H1 (cell line): Measurements from ENCODE around the gene PCDHAC1. TPM values are rescaled to one million over a fixed set of nuclear protein-coding genes. Genes with fewer than 3 reads are reported as not detected.

ENCODE experiments used
- CHD2 ChIP-seq: IDR thresholded peaks from 2 replicates; pipeline ENCODE4 v1.6.1; 2012; ENCODE audit warnings: low read length, improper control_type of control experiment
- E2F6 ChIP-seq: IDR thresholded peaks from 2 replicates; pipeline ENCODE4 v1.6.1; 2012; ENCODE audit warnings: inconsistent platforms
- EZH2 ChIP-seq: fragments of 200-600 bp; sonication (generic); IDR thresholded peaks from 2 replicates; pipeline ENCODE4 v1.7.1; 2012; ENCODE audit warnings: low read depth, mild to moderate bottlenecking, moderate library complexity, low read length, inconsistent platforms; ENCODE audit not compliant: severe bottlenecking
- NANOG ChIP-seq: IDR thresholded peaks from 2 replicates; pipeline ENCODE4 v1.6.1; 2011; ENCODE audit warnings: low read length, low read depth, mild to moderate bottlenecking, inconsistent platforms; ENCODE audit not compliant: insufficient read depth, poor library complexity, severe bottlenecking
- POLR2A ChIP-seq, 2 experiments: IDR thresholded peaks; 1 replicate in 1 of 2; 2 replicates in 1 of 2; pipeline ENCODE4 v1.6.1; 2011; ENCODE audit warnings: low read depth in 2 of 2, low read length in 2 of 2, mild to moderate bottlenecking in 2 of 2; ENCODE audit errors: control extremely low read depth in 1 of 2
- RAD21 ChIP-seq, 2 experiments: IDR thresholded peaks in 1 of 2; conservative IDR thresholded peaks in 1 of 2; 2 replicates each; pipeline ENCODE4 v1.6.1; 2011; ENCODE audit warnings: low read depth in 2 of 2, low read length in 2 of 2, improper control_type of control experiment in 1 of 2, inconsistent platforms in 1 of 2, mild to moderate bottlenecking in 1 of 2, moderate library complexity in 1 of 2
- SIN3A ChIP-seq, 2 experiments: IDR thresholded peaks in 1 of 2; conservative IDR thresholded peaks in 1 of 2; 2 replicates each; pipeline ENCODE4 v1.6.1; 2011 to 2012; ENCODE audit warnings: low read length in 2 of 2, improper control_type of control experiment in 1 of 2, low read depth in 1 of 2, mild to moderate bottlenecking in 1 of 2
- polyA plus RNA-seq, 7 experiments: library from polyadenylated mRNA; depleted of rRNA in 3 of 7; stranded (reverse) in 5 of 7; unstranded in 2 of 7; fragments of >200 nt in 5 of 7; fragments of 200-250 nt in 2 of 7; gene quantifications; 1 replicate in 5 of 7; 2 replicates in 1 of 7; 4 replicates in 1 of 7; pipeline versions ENCODE4 v1.2.1 to v1.2.3, GENCODE V29; 2011 to 2013; ENCODE audit warnings: missing spikeins in 2 of 7, mixed read lengths in 2 of 7
- total RNA-seq: library from RNA; stranded (reverse); fragmentation: NEBNext Ultra II Directional; extraction: Animal tissue kit (Norgen Biotek cat#: 25700); gene quantifications from 2 replicates; pipeline ENCODE4 v1.2.1, GENCODE V29; 2021

Gene PCDHAC1
- total and polyA plus RNA-seq, 2 of the 8 experiments (the other 6 are each of a cell fraction or from before 2014, with no cell fraction given): 2.2 to 4.5 TPM

- TF ChIP-seq CHD2: no peak
- TF ChIP-seq SIN3A (conservative IDR thresholded peaks at IDR 0.05 in 1 of 2, IDR thresholded peaks at IDR 0.05 in 1 of 2; ENCODE audit: low read depth in 1 of 2, low read length in 2 of 2): 0 out of 4 replicates have a peak, but pooled peaks of 1 of the 2 experiments have one; percentile 39
- TF ChIP-seq EZH2: peak; percentile 42
- TF ChIP-seq RAD21 (IDR thresholded peaks at IDR 0.05 in 1 of 2, conservative IDR thresholded peaks at IDR 0.05 in 1 of 2; ENCODE audit: low read depth in 2 of 2, low read length in 2 of 2): 0 out of 4 replicates have a peak, but pooled peaks of 1 of the 2 experiments have one; percentile 3
- TF ChIP-seq E2F6: peak; percentile 42
- TF ChIP-seq NANOG: no peak
- TF ChIP-seq POLR2A (IDR thresholded peaks at IDR 0.05; ENCODE audit: control extremely low read depth in 1 of 2, low read depth in 2 of 2, low read length in 2 of 2): peak in 1 of 2 experiments; percentile 15; a peak in 1 of 3 replicates
- TF ChIP-seq, all 59 proteins: peak for 20
Measured at GRCh38 chr5:140966293-140967225, 40.5 kb downstream of the PCDHAC1 start, which contains the start of gene PCDHAC2 (continued).
